ENCODE measurements around the gene PFDN6.

DNA sequence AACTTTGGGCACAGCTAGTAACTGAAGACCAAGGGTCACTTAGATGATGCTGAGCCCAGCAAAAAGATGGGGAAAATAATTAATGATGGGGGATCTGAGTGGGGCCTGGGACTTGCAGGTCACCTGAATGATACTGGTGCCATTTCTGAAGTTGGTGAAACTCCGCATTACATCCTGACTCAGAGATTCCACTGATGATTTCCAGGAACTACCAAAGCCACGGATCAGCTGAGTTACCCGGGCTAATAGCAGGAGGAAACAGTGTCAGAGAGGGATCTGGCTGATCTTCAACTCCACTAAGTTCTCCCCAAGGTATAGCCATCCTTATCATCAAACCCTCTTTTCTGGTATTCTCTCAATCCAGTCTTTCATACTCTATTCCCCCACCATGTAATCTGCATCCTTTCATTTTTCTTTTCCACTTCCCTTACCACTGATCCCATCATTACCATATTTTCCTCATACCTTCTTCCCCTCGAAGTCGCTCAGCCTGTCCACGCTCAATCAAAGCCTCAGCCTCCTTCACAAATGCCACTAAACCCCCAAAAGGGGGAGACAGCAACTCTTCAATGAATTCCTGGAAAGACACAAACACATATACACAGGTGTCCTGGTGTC lies 37.9 kb upstream of the PFDN6 start:
- TF ChIP-seq, protein P1, sequence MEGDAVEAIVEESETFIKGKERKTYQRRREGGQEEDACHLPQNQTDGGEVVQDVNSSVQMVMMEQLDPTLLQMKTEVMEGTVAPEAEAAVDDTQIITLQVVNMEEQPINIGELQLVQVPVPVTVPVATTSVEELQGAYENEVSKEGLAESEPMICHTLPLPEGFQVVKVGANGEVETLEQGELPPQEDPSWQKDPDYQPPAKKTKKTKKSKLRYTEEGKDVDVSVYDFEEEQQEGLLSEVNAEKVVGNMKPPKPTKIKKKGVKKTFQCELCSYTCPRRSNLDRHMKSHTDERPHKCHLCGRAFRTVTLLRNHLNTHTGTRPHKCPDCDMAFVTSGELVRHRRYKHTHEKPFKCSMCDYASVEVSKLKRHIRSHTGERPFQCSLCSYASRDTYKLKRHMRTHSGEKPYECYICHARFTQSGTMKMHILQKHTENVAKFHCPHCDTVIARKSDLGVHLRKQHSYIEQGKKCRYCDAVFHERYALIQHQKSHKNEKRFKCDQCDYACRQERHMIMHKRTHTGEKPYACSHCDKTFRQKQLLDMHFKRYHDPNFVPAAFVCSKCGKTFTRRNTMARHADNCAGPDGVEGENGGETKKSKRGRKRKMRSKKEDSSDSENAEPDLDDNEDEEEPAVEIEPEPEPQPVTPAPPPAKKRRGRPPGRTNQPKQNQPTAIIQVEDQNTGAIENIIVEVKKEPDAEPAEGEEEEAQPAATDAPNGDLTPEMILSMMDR (conservative IDR thresholded peaks at IDR 0.05), result no peak
- no peak for TF ChIP-seq ZFX (IDR thresholded peaks at IDR 0.05)
